Astrocyte of the cerebellum (primary cell): ENCODE measurements around the gene CXCR4.
"Not testable (repeated sequence)": the region's sequence is repeated elsewhere in the genome, so short reads cannot be mapped to it uniquely, and the experiment has no call there.

Experiments
- DNase-seq: peaks from one replicate; pipeline ENCODE4 v3.0.0-alpha.2; 2011; ENCODE audit warnings: low read depth
- H3K4me3 ChIP-seq: 2 replicates; pipeline ENCODE4 v1.5.1; 2011; ENCODE audit warnings: mild to moderate bottlenecking, low read depth, low read length, moderate library complexity
- CTCF ChIP-seq: IDR thresholded peaks from 2 replicates; pipeline ENCODE4 v1.5.1; 2012; ENCODE audit warnings: low read length, low read depth, moderate library complexity, mild to moderate bottlenecking; ENCODE audit errors: missing control alignments
- in situ Hi-C: cut with HindIII; loops from 2 replicates; pipeline ENCODE4 v1.10.0; 2017; ENCODE audit warnings: low sequenced_read_pairs

CXCR4 gene

GRCh38 chr2:136081582-136082210 lies 36.3 kb downstream of the CXCR4 start:
- no peak overlapping the region for H3K4me3 ChIP-seq
- no peak for TF ChIP-seq CTCF
- no peak for DNase-seq
- in situ Hi-C loops, result no loop called here

GRCh38 chr2:136080114-136080513 lies 37.8 kb downstream of the CXCR4 start:
- no peak for DNase-seq
- in situ Hi-C loops, result no loop called here
- no peak for TF ChIP-seq CTCF
- no peak overlapping the region for H3K4me3 ChIP-seq

GRCh38 chr2:136077107-136077506 lies 40.8 kb downstream of the CXCR4 start:
- TF ChIP-seq CTCF, result no peak
- no peak for DNase-seq
- no peak overlapping the region for H3K4me3 ChIP-seq
- in situ Hi-C loops, result no loop called here

- no peak for TF ChIP-seq CTCF
- DNase-seq, result no peak
- in situ Hi-C loops, result no loop called here
- H3K4me3 ChIP-seq, result no peak overlapping the region
These were observed 42.5 kb downstream of the CXCR4 start for GRCh38 chr2:136075476-136075875.

GRCh38 chr2:136072621-136073020 lies 45.3 kb downstream of the CXCR4 start:
- in situ Hi-C loops, result no loop called here
- no peak for TF ChIP-seq CTCF
- DNase-seq, result no peak
- no peak overlapping the region for H3K4me3 ChIP-seq

GRCh38 chr2:136071887-136072286 lies 46.1 kb downstream of the CXCR4 start:
- DNase-seq, in situ Hi-C loops, H3K4me3 ChIP-seq: not testable (repeated sequence)

- no peak for TF ChIP-seq CTCF
- H3K4me3 ChIP-seq, result no peak overlapping the region
- in situ Hi-C loops, result no loop called here
- DNase-seq, result no peak
These were observed 47.0 kb downstream of the CXCR4 start for GRCh38 chr2:136070913-136071312.
